ENCODE data around the gene GOLGA6L2. TPM values are rescaled to one million over a fixed set of nuclear protein-coding genes. Genes with fewer than 3 reads are reported as not detected.
A peak's percentile ranks its signal among the peaks of the same experiment; 100 is the strongest.
"Not testable (repeated sequence)": the region's sequence is repeated elsewhere in the genome, so short reads cannot be mapped to it uniquely, and the experiment has no call there.

The GOLGA6L2 gene
- total RNA-seq, 1 donor from 2014 or later: not detected

DNA sequence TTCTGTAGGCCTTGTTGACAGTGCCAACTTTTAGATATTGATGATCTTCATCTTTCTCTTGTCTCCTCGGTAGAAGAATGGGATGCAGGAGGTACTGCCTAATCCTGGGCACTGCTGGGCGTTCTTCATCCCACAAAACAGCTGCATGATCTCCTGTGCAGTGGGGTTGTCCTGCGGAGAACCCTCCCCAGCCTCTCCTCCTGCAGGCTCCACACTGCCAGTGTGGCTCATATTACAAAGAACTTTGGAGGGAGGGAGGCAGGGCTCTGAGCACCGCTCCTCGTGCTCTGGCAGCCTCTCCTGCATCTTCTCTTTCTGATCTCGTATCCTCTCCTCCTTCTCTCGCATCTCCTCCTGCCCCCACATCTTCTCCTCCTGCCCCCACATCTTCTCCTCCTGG lies 7.5 kb downstream of the GOLGA6L2 start:
- H3K36me3 Mint-ChIP-seq (ENCODE audit: unreplicated experiment): no peaks in the 10 kb centered on the region
- TF ChIP-seq, protein P1, sequence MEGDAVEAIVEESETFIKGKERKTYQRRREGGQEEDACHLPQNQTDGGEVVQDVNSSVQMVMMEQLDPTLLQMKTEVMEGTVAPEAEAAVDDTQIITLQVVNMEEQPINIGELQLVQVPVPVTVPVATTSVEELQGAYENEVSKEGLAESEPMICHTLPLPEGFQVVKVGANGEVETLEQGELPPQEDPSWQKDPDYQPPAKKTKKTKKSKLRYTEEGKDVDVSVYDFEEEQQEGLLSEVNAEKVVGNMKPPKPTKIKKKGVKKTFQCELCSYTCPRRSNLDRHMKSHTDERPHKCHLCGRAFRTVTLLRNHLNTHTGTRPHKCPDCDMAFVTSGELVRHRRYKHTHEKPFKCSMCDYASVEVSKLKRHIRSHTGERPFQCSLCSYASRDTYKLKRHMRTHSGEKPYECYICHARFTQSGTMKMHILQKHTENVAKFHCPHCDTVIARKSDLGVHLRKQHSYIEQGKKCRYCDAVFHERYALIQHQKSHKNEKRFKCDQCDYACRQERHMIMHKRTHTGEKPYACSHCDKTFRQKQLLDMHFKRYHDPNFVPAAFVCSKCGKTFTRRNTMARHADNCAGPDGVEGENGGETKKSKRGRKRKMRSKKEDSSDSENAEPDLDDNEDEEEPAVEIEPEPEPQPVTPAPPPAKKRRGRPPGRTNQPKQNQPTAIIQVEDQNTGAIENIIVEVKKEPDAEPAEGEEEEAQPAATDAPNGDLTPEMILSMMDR (IDR thresholded peaks at IDR 0.05; ENCODE audit: partially characterized antibody, unreplicated experiment): no peak
- peaks cover 5% of the 10 kb centered on the region for H3K27me3 Mint-ChIP-seq (ENCODE audit: unreplicated experiment)
- no peak overlapping the region for H3K4me3 Mint-ChIP-seq (ENCODE audit: unreplicated experiment)
- DNase-seq: no peak
- H3K27ac Mint-ChIP-seq (ENCODE audit: unreplicated experiment): no peak overlapping the region
- H3K4me1 Mint-ChIP-seq (ENCODE audit: low read depth, unreplicated experiment): no peaks in the 10 kb centered on the region
- H3K9me3 Mint-ChIP-seq (ENCODE audit: unreplicated experiment): peaks cover 7% of the 10 kb centered on the region

DNA sequence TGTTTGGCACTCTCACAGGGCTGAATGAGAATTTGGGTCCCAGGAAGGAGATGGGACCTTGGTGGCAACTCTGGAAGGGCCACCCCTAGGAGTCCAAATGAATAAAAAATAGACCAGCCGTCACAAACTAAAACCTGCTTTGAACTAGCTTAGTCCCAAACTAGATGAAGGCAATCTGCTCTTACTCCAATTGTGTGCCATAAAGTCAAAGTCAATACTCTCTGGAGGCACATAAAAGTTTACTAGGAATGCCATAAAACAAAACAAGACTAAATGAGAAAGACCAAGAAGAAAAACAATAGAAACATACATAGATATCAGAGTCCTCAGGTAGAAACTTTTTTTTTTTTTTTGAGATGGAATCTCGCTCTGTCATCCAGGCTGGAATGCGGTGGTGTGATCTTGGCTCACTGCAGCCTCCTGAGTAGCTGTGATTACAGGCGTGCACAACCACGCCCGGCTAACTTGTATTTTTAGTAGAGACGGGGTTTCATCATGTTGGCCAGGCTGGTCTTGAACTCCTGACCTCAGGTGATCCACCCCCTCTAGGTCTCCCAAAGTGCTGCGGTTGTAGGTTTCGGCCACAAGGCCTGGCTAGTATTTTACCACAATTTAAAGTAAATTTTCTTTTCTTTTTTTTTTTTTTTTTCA lies 8.1 kb downstream of the GOLGA6L2 start:
- Mint-ChIP-seq H3K4me1 (ENCODE audit: low read depth, unreplicated experiment) (no peaks in the 10 kb centered on the region), H3K9me3 (ENCODE audit: unreplicated experiment) (peaks cover 7% of the 10 kb centered on the region), H3K27ac (ENCODE audit: unreplicated experiment) (peak overlapping the region; percentile 76), H3K36me3 (ENCODE audit: unreplicated experiment) (no peaks in the 10 kb centered on the region), H3K4me3 (ENCODE audit: unreplicated experiment) (no peak overlapping the region), H3K27me3 (ENCODE audit: unreplicated experiment) (peaks cover 2% of the 10 kb centered on the region)
- TF ChIP-seq, protein P1 (IDR thresholded peaks at IDR 0.05; ENCODE audit: partially characterized antibody, unreplicated experiment): no peak
- DNase-seq: no peak

DNA sequence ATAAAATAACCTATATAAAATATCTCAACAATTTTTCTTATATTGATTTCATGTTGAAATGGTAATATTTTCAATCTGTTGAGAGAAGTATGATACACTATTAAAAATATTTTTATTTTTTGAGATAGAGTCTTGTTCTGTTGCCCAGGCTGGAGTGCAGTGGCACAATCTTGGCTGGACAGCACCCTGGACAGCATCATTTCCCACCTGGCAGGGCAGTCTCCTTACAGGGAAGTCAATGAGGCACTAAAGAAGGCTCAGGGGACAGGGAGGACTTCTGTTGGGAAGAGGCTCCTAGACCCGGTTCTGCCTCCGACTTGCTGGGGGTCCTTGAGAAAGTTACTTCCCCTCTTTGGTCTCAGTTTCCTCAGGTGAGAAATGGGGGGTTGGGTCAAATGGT lies 9.4 kb downstream of the GOLGA6L2 start:
- H3K9me3 Mint-ChIP-seq (ENCODE audit: unreplicated experiment): peaks cover 7% of the 10 kb centered on the region
- no peaks in the 10 kb centered on the region for H3K4me1 Mint-ChIP-seq (ENCODE audit: low read depth, unreplicated experiment)
- peaks cover 2% of the 10 kb centered on the region for H3K27me3 Mint-ChIP-seq (ENCODE audit: unreplicated experiment)
- H3K4me3 Mint-ChIP-seq (ENCODE audit: unreplicated experiment): no peak overlapping the region
- no peaks in the 10 kb centered on the region for H3K36me3 Mint-ChIP-seq (ENCODE audit: unreplicated experiment)
- DNase-seq: no peak
- TF ChIP-seq, protein P1 (IDR thresholded peaks at IDR 0.05; ENCODE audit: partially characterized antibody, unreplicated experiment): no peak
- no peak overlapping the region for H3K27ac Mint-ChIP-seq (ENCODE audit: unreplicated experiment)

DNA sequence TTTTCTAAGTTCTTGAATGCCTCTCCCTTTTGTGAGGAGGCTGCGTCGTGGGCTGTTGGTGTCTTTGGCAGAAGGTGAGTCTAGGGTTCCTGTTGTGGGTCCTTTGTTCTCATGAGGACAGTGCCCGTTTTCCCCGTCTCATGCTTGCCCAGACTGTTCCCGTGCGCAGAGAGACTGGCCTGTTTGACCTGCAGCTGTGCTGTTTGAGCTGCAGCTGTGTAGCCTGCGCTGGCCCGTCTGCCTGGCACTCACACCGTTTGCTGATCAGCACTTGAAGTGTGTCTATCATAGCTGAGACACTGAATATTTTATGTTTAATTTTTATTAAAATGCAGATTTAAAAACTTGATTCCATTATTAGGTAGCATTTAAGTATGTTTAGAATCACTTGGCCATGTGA lies 9.9 kb downstream of the GOLGA6L2 start:
- Mint-ChIP-seq H3K4me3 (ENCODE audit: unreplicated experiment) (no peak overlapping the region), H3K27me3 (ENCODE audit: unreplicated experiment) (peaks cover 2% of the 10 kb centered on the region), H3K27ac (ENCODE audit: unreplicated experiment) (no peak overlapping the region), H3K36me3 (ENCODE audit: unreplicated experiment) (no peaks in the 10 kb centered on the region), H3K4me1 (ENCODE audit: low read depth, unreplicated experiment) (no peaks in the 10 kb centered on the region), H3K9me3 (ENCODE audit: unreplicated experiment) (peaks cover 5% of the 10 kb centered on the region)
- TF ChIP-seq, protein P1 (IDR thresholded peaks at IDR 0.05; ENCODE audit: partially characterized antibody, unreplicated experiment): no peak
- DNase-seq: no peak

DNA sequence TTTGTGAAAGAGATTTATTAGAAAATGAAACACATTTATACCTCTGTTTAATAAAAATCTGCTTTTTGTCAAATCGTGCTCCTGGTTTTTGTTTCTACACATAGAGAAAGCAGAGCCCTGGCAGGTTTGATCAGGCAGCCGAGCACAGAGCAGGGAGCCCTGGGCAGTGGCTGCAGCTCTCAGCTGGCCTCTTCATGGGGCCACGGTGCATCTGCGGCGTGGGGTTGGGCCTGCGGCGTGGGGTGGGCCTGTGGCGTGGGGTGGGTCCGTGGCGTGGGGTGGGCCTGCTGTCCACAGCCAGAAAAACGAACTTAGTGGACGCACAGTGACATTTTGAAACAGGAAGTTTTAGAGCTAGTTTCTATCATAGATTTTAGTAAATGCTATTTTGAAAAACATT lies 10.6 kb downstream of the GOLGA6L2 start:
- Mint-ChIP-seq H3K36me3 (ENCODE audit: unreplicated experiment) (no peaks in the 10 kb centered on the region), H3K4me1 (ENCODE audit: low read depth, unreplicated experiment) (no peaks in the 10 kb centered on the region), H3K27me3 (ENCODE audit: unreplicated experiment) (peaks cover 2% of the 10 kb centered on the region), H3K4me3 (ENCODE audit: unreplicated experiment) (no peak overlapping the region), H3K27ac (ENCODE audit: unreplicated experiment) (no peak overlapping the region), H3K9me3 (ENCODE audit: unreplicated experiment) (peaks cover 5% of the 10 kb centered on the region)
- no peak for DNase-seq
- TF ChIP-seq, protein P1 (IDR thresholded peaks at IDR 0.05; ENCODE audit: partially characterized antibody, unreplicated experiment): no peak

DNA sequence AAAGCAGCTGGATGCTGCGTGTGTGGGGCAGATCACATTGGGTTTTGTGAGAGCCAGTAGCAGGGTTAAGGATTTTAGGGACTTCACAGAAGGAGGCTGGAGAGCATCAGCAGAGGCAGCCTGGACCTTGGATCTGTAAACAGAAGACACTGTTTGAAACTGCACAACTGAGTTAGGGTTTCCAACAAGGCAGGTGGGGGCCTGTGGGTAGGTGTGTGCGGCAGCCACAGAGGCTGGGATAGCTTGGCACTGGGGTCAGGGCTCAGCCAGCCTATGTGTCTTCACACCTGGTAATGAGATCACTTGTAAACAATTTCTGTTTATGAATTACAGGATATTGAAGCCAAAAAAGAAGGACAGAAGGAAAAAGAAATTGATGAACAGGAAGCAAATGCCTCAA lies 12.3 kb downstream of the GOLGA6L2 start:
- not testable (repeated sequence) for H3K27ac Mint-ChIP-seq (ENCODE audit: unreplicated experiment); H3K9me3 Mint-ChIP-seq (ENCODE audit: unreplicated experiment); H3K4me1 Mint-ChIP-seq (ENCODE audit: low read depth, unreplicated experiment); H3K27me3 Mint-ChIP-seq (ENCODE audit: unreplicated experiment); DNase-seq; H3K36me3 Mint-ChIP-seq (ENCODE audit: unreplicated experiment); H3K4me3 Mint-ChIP-seq (ENCODE audit: unreplicated experiment)

DNA sequence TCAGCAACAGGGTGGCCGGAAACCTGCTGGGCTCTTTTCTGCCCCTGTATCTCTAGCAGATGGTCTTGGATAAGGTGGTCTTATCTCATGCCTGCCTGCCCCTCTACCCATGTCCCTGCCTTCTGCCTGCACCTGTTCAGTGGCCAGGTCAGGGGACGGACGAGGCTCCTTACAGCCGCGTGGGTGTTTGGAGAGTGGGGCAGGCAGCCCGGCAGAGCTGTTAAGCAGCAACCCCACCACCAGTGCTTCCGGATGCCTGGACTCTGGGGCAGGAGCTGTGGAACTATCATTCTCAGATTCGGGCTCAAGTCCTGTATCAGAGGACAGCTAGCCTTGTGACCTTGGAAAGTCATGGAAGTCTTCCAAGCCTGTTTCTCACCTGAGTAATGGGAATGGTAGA lies 21.7 kb downstream of the GOLGA6L2 start:
- H3K4me3 Mint-ChIP-seq (ENCODE audit: unreplicated experiment); H3K4me1 Mint-ChIP-seq (ENCODE audit: low read depth, unreplicated experiment); H3K27me3 Mint-ChIP-seq (ENCODE audit: unreplicated experiment); DNase-seq; H3K36me3 Mint-ChIP-seq (ENCODE audit: unreplicated experiment); H3K9me3 Mint-ChIP-seq (ENCODE audit: unreplicated experiment); H3K27ac Mint-ChIP-seq (ENCODE audit: unreplicated experiment): not testable (repeated sequence)

Data from glutamatergic neuron (in vitro differentiated cells).